Stomach (tissue), 4 donors: Measurements from ENCODE around the gene AUTS2.

Experiments
- EP300 ChIP-seq: sonication (generic); formaldehyde crosslinking; IDR thresholded peaks from one replicate; pipeline ENCODE4 v1.6.1; 2017; ENCODE audit warnings: antibody characterized with exemption
- TF ChIP-seq, protein P1 (sequence below), 7 experiments: fragments of 450-650 bp in 4 of 7; fragments of 200-600 bp in 3 of 7; sonication (generic) in 3 of 7; IDR thresholded peaks; one replicate each; pipeline ENCODE4 v1.5.1; 2016 to 2019; ENCODE audit warnings: antibody characterized with exemption in 7 of 7, control low read depth in 2 of 7, mild to moderate bottlenecking in 1 of 7

DNA sequence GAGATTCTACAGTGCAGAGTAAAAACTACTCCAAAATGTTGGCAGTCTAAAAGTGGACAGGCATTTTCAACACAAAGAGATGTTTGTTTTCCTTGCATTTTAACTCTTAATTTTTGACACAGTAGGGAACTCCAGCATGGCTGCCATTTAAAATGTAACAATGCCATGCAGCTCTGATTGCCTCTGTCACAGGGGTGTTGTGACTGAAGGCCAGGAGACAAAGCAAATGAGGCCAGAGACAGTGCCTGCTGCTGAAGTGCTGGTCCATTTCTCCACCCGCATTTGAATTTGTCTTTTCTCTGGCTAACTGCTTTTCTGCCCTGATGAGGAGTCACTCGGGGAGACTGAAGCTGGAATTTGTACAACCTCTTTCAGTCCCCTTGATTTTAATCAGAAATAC, 823.0 kb downstream of the AUTS2 start:
- TF ChIP-seq, protein P1, sequence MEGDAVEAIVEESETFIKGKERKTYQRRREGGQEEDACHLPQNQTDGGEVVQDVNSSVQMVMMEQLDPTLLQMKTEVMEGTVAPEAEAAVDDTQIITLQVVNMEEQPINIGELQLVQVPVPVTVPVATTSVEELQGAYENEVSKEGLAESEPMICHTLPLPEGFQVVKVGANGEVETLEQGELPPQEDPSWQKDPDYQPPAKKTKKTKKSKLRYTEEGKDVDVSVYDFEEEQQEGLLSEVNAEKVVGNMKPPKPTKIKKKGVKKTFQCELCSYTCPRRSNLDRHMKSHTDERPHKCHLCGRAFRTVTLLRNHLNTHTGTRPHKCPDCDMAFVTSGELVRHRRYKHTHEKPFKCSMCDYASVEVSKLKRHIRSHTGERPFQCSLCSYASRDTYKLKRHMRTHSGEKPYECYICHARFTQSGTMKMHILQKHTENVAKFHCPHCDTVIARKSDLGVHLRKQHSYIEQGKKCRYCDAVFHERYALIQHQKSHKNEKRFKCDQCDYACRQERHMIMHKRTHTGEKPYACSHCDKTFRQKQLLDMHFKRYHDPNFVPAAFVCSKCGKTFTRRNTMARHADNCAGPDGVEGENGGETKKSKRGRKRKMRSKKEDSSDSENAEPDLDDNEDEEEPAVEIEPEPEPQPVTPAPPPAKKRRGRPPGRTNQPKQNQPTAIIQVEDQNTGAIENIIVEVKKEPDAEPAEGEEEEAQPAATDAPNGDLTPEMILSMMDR (IDR thresholded peaks at IDR 0.05): no peak
- TF ChIP-seq EP300: no peak
